ENCODE data around the gene ZDHHC6. TPM values are rescaled to one million over a fixed set of nuclear protein-coding genes. Genes with fewer than 3 reads are reported as not detected.
A peak's percentile ranks its signal among the peaks of the same experiment; 100 is the strongest.
"Not testable (repeated sequence)": the region's sequence is repeated elsewhere in the genome, so short reads cannot be mapped to it uniquely, and the experiment has no call there.

Gene ZDHHC6
- polyA plus RNA-seq, 1 experiment, result 37.5 TPM

- no peak overlapping the region for H3K27ac ChIP-seq (ENCODE audit: low read depth, low read length)
- H3K9me3 ChIP-seq (ENCODE audit: control insufficient read depth, insufficient read depth, low read length), result no peaks in the 10 kb centered on the region
- H3K4me3 ChIP-seq (ENCODE audit: low read depth, low read length), result no peak overlapping the region
- DNase-seq (ENCODE audit: low read depth, low spot score), result no peak
- POLR2A ChIA-PET, result no interaction called here
- TF ChIP-seq, protein P1, sequence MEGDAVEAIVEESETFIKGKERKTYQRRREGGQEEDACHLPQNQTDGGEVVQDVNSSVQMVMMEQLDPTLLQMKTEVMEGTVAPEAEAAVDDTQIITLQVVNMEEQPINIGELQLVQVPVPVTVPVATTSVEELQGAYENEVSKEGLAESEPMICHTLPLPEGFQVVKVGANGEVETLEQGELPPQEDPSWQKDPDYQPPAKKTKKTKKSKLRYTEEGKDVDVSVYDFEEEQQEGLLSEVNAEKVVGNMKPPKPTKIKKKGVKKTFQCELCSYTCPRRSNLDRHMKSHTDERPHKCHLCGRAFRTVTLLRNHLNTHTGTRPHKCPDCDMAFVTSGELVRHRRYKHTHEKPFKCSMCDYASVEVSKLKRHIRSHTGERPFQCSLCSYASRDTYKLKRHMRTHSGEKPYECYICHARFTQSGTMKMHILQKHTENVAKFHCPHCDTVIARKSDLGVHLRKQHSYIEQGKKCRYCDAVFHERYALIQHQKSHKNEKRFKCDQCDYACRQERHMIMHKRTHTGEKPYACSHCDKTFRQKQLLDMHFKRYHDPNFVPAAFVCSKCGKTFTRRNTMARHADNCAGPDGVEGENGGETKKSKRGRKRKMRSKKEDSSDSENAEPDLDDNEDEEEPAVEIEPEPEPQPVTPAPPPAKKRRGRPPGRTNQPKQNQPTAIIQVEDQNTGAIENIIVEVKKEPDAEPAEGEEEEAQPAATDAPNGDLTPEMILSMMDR (IDR thresholded peaks at IDR 0.05; ENCODE audit: low read depth, low read length), result no peak
- CTCF ChIA-PET, result interaction anchor here (1.0 to 1.6 kb wide), 2 partner anchors 9 to 918 kb away, joined by 3 to 8 read pairs; no protein-coding TSS in a partner anchor
- H3K27me3 ChIP-seq (ENCODE audit: control insufficient read depth, insufficient read depth, low read length), result no peaks in the 10 kb centered on the region
These were observed 20.9 kb upstream of the ZDHHC6 start for GRCh38 chr10:112467541-112468075.

DNA sequence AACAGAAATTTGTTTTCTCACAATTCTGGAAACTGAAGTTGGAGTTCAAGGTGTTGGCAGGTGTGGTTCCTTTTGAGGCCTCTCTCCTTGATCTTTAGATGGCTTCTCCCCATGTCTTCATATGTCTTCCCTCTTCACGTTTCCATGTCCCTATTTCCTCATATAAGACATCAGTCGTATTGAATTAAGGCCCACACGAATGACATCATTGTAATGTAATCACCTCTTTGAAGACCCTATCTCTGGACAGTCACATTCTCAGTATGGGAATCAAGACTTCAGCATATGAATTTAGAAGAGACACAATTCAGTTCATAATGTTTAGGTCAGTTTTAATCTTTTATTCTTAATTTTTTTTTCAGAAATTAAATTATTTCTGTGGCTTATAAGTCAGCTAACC, 20.1 kb upstream of the ZDHHC6 start:
- Histone ChIP-seq H3K4me3 (ENCODE audit: low read depth, low read length) (no peak overlapping the region), H3K27ac (ENCODE audit: low read depth, low read length) (no peak overlapping the region), H3K9me3 (ENCODE audit: control insufficient read depth, insufficient read depth, low read length) (no peaks in the 10 kb centered on the region), H3K27me3 (ENCODE audit: control insufficient read depth, insufficient read depth, low read length) (no peaks in the 10 kb centered on the region)
- DNase-seq (ENCODE audit: low read depth, low spot score), result no peak
- CTCF ChIA-PET, result interaction anchor here (1.0 to 1.6 kb wide), 2 partner anchors 8 to 919 kb away, joined by 3 to 8 read pairs; no protein-coding TSS in a partner anchor
- POLR2A ChIA-PET, result no interaction called here
- TF ChIP-seq, protein P1 (IDR thresholded peaks at IDR 0.05; ENCODE audit: low read depth, low read length), result no peak

GRCh38 chr10:112465299-112465883, 18.7 kb upstream of the ZDHHC6 start:
- H3K4me3 ChIP-seq (ENCODE audit: low read depth, low read length), result no peak overlapping the region
- H3K27ac ChIP-seq (ENCODE audit: low read depth, low read length), result no peak overlapping the region
- no peaks in the 10 kb centered on the region for H3K27me3 ChIP-seq (ENCODE audit: control insufficient read depth, insufficient read depth, low read length)
- ChIA-PET CTCF (interaction anchor here (1.0 kb wide), 1 partner anchor 10 kb away, joined by 3 read pairs; no protein-coding TSS in a partner anchor), POLR2A (no interaction called here)
- H3K9me3 ChIP-seq (ENCODE audit: control insufficient read depth, insufficient read depth, low read length), result no peaks in the 10 kb centered on the region
- TF ChIP-seq, protein P1 (IDR thresholded peaks at IDR 0.05; ENCODE audit: low read depth, low read length), result no peak
- DNase-seq (ENCODE audit: low read depth, low spot score), result no peak

- CTCF ChIA-PET, result interaction anchor here (1.0 to 3.0 kb wide), 3 partner anchors 8 to 921 kb away, joined by 3 to 23 read pairs (median 8); no protein-coding TSS in a partner anchor
- POLR2A ChIA-PET; DNase-seq (ENCODE audit: low read depth, low spot score); H3K27ac ChIP-seq (ENCODE audit: low read depth, low read length); H3K9me3 ChIP-seq (ENCODE audit: control insufficient read depth, insufficient read depth, low read length); H3K4me3 ChIP-seq (ENCODE audit: low read depth, low read length); H3K27me3 ChIP-seq (ENCODE audit: control insufficient read depth, insufficient read depth, low read length): not testable (repeated sequence)
These were observed 17.4 kb upstream of the ZDHHC6 start for GRCh38 chr10:112464074-112464473.

DNA sequence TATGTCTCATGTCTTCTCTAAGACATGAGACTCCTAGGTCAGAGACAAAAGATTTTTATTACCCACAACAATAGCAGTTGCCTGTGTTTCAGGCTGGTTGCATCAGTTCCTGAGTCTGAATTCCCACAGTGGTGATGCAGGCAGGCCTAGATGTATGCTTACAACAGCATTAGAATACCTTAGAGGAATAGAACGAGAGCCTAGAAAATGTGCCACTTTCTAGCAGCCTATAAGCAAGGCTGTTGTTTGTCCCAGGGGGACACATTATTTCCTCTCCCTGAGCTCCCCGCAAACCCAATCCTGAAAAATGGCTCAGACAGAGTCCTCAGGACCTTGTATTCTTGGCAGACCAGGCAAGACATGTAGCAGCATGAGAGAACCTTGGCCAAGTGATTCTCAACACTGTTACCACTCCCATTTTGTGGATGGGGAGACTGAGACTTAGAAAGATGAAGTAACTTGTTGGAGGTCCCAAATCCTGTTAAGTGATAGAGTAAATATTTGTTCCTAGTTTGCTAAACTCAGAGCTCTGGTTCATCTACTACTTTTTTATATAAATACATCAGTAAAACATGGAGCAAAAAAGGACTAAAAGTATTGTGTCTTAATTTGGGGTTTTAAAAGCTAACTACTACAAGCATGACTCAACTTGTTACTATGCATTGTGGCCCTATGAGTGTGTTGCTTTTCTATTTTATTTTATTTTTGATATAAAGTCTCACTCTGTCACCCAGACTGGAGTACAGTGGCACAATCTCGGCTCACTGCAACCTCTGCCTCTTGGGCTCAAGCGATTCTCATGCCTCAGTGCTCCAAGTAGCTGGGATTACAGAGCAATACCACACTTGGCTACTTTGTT, 14.5 kb upstream of the ZDHHC6 start:
- Histone ChIP-seq H3K27me3 (ENCODE audit: control insufficient read depth, insufficient read depth, low read length) (no peaks in the 10 kb centered on the region), H3K9me3 (ENCODE audit: control insufficient read depth, insufficient read depth, low read length) (no peaks in the 10 kb centered on the region), H3K4me3 (ENCODE audit: low read depth, low read length) (no peak overlapping the region), H3K27ac (ENCODE audit: low read depth, low read length) (peak overlapping the region; percentile 57)
- ChIA-PET CTCF (interaction anchor here (1.1 to 3.5 kb wide), 2 partner anchors 11 to 15 kb away, joined by 3 to 32 read pairs; no protein-coding TSS in a partner anchor), POLR2A (no interaction called here)
- peak; percentile 24 for DNase-seq (ENCODE audit: low read depth, low spot score)
- TF ChIP-seq, protein P1 (IDR thresholded peaks at IDR 0.05; ENCODE audit: low read depth, low read length), result no peak

Measured in AG04450 (cell line).